ENCODE measurements around the gene PNPLA5.
"Not testable (repeated sequence)": the region's sequence is repeated elsewhere in the genome, so short reads cannot be mapped to it uniquely, and the experiment has no call there.

PNPLA5 gene

DNA sequence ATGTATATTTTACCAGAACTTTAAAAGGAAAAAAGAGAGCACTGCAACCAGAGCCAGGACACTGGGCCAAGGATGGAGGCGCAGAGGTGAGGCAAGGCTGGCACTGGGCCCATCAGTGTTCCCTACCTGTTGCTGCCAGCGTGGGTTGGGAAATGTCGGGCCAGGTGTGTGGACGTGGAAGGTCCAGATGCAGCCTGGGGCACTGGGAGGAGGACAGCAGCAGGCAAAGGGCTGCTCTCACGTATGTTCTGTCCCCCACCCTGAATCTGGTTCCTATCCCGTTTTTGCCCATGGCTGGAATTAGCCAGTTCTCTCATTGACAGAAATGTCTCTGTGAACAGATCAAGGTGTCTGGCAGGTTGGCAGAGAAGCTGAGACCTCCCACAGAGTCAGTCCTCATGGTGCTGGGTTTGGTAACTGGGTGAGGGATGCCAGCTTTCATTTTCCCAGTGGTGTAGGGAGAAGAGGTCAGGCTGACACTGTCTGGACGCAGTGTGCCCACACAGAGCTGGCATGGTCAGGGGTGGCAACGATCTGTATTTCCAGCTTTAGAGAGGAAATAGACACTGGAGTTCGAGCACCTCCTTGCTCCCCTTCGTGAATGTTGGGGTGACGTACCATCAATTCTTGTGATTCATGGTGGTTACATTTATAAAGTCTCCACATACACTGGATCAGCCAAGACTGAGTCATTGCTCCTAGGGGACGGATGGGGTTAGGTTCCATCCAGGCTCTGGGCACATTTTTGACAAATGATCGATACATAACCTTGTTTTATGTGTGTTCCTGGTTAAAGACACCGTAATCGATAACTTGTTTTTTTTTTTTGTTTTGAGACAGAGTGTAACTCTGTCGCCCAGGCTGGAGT, 27.5 kb upstream of the PNPLA5 start:
- no peak overlapping the region for H3K4me3 ChIP-seq (ENCODE audit: low read depth, low read length)

GRCh38 chr22:43917521-43917920, 25.7 kb upstream of the PNPLA5 start:
- no peak for TF ChIP-seq CTCF (IDR thresholded peaks at IDR 0.05; ENCODE audit: borderline replicate concordance, insufficient read depth, low read depth, low read length)
- H3K4me3 ChIP-seq (ENCODE audit: low read depth, low read length): no peak overlapping the region

More for the DNA sequence above, 27.5 kb upstream of the PNPLA5 start:
- no peak for TF ChIP-seq CTCF (IDR thresholded peaks at IDR 0.05; ENCODE audit: borderline replicate concordance, insufficient read depth, low read depth, low read length)

DNA sequence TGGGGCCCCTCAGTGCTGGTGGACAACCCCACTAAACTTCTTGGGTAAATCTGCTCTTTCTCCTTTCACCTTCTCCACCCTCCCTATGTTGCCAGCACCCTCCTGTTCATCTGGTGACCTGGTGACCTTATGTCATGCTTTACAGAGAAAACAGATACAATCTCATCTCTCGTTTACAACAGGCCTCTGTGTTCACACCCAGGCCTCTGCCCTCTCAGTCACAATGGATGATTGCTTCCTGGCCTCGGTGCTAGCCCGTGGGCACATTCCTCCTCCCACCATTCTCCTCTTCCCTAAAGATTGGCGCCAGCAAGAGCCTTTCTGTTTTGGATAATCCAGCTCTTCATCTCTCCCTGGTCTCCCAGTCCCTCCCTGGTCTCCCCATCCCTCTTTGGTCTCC, 19.5 kb upstream of the PNPLA5 start:
- H3K4me3 ChIP-seq (ENCODE audit: low read depth, low read length): no peak overlapping the region
- TF ChIP-seq CTCF (IDR thresholded peaks at IDR 0.05; ENCODE audit: borderline replicate concordance, insufficient read depth, low read depth, low read length): no peak

- no peak for TF ChIP-seq CTCF (IDR thresholded peaks at IDR 0.05; ENCODE audit: borderline replicate concordance, insufficient read depth, low read depth, low read length)
- no peak overlapping the region for H3K4me3 ChIP-seq (ENCODE audit: low read depth, low read length)
Observed at GRCh38 chr22:43910178-43910695, 18.4 kb upstream of the PNPLA5 start.

DNA sequence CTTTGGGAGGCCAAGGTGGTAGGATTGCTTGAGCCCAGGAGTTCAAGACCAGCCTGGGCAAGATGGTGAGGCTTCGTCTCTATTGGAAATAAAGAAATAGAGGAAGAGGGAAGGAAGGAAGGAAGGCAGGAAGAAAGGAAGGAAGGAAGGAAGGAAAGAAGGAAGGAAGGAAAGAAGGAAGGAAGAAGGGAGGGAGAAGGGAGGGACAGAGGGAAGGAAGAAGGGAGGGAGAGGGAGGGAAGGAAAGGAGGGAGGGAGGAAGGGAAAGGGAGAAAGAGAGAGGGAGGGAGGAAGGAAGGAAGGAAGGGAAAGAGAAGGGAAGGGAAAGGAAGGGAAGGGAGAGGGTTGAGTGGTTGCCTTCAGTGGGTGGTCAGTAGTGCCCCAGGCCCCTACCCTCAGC, 17.9 kb upstream of the PNPLA5 start:
- TF ChIP-seq CTCF (IDR thresholded peaks at IDR 0.05; ENCODE audit: borderline replicate concordance, insufficient read depth, low read depth, low read length): no peak

GRCh38 chr22:43905681-43906080, 13.9 kb upstream of the PNPLA5 start:
- no peak for TF ChIP-seq CTCF (IDR thresholded peaks at IDR 0.05; ENCODE audit: borderline replicate concordance, insufficient read depth, low read depth, low read length)
- H3K4me3 ChIP-seq (ENCODE audit: low read depth, low read length): no peak overlapping the region

More for the DNA sequence above, 17.9 kb upstream of the PNPLA5 start:
- H3K4me3 ChIP-seq (ENCODE audit: low read depth, low read length): no peak overlapping the region

- H3K4me3 ChIP-seq (ENCODE audit: low read depth, low read length): not testable (repeated sequence)
Observed at GRCh38 chr22:43904412-43904811, 12.6 kb upstream of the PNPLA5 start.

- not testable (repeated sequence) for H3K4me3 ChIP-seq (ENCODE audit: low read depth, low read length)
Observed at GRCh38 chr22:43903033-43903432, 11.2 kb upstream of the PNPLA5 start.

Data from GM12875 (cell line).